Mesothelial cell of epicardium (in vitro differentiated cells): ENCODE results near the gene TMTC1. TPM values are rescaled to one million over a fixed set of nuclear protein-coding genes. Genes with fewer than 3 reads are reported as not detected.

Experiments
- DNase-seq, 2 experiments: peaks; one replicate each; pipeline ENCODE4 v3.0.0; 2021; ENCODE audit warnings: low spot score in 2 of 2; ENCODE audit not compliant: unreplicated experiment in 2 of 2
- H3K27ac Mint-ChIP-seq: 2 replicates; pipeline ENCODE4 v1.8.0; 2021; ENCODE audit warnings: mixed read lengths
- H3K27me3 Mint-ChIP-seq: 2 replicates; pipeline ENCODE4 v1.8.0; 2021; ENCODE audit warnings: low read depth, mixed read lengths
- H3K36me3 Mint-ChIP-seq: 2 replicates; pipeline ENCODE4 v1.8.0; 2021; ENCODE audit warnings: mixed read lengths
- H3K4me1 Mint-ChIP-seq: 2 replicates; pipeline ENCODE4 v1.8.0; 2021; ENCODE audit warnings: mixed read lengths
- H3K4me3 Mint-ChIP-seq: 2 replicates; pipeline ENCODE4 v1.8.0; 2021; ENCODE audit warnings: mild to moderate bottlenecking, moderate library complexity, mixed read lengths
- H3K9me3 Mint-ChIP-seq: 2 replicates; pipeline ENCODE4 v1.8.0; 2021; ENCODE audit warnings: mixed read lengths
- CTCF ChIP-seq: fragments of 200-600 bp; sonication (generic); IDR thresholded peaks from one replicate; pipeline ENCODE4 v1.5.0; 2021; ENCODE audit warnings: antibody characterized with exemption; ENCODE audit not compliant: unreplicated experiment
- total RNA-seq: library from RNA; stranded (reverse); gene quantifications from 3 replicates; pipeline ENCODE4 v1.2.1, GENCODE V29; 2021

The TMTC1 gene
- total RNA-seq, 1 donor from 2014 or later, result 1.0 TPM

DNA sequence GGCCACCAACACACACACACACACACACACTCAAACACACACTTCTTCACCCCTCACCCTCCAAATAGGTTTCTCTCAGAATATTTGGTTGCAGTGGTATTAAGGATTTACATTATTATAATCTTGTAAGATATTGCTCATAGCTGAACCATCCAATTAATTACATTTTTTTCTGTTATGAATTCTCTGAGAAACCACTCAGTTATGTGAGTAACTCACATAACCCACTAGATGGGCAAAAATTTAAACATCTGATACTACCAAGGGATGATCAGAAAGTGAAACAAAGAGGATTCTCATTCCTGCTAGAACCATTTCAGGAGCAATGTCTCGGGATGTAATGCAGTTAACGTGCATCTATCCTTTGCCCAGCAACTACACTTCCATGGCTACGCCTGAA lies 31.6 kb downstream of the TMTC1 start:
- DNase-seq, result no peak
- peaks cover 7% of the 10 kb centered on the region for H3K27me3 Mint-ChIP-seq
- TF ChIP-seq CTCF, result no peak

DNA sequence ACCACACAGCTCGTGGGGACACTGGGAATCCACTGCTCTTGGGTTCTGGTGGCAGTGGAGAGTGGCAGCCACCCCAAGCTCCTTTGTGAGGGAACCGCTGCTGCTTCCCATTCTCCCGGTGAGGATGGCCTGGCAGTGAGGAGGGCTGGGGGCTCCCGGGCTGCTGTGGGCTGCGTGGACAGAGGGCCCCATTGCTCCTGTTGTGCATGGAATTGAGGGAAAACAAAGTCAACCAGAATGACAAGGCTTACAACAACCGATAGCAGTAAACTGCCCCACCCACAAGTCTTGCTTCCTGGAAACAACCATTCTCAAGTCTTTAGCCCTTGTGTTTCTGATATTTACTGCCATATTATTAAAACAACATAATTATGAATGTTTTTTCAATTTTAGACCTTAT lies 32.1 kb downstream of the TMTC1 start:
- TF ChIP-seq CTCF, result no peak
- Mint-ChIP-seq H3K4me1 (peaks cover 32% of the 10 kb centered on the region), H3K27ac (no peak overlapping the region), H3K9me3 (no peaks in the 10 kb centered on the region), H3K4me3 (no peak overlapping the region), H3K36me3 (no peaks in the 10 kb centered on the region), H3K27me3 (peaks cover 7% of the 10 kb centered on the region)
- DNase-seq, result no peak

More for the DNA sequence above, 31.6 kb downstream of the TMTC1 start:
- no peaks in the 10 kb centered on the region for H3K36me3 Mint-ChIP-seq
- no peak overlapping the region for H3K27ac Mint-ChIP-seq
- peaks cover 32% of the 10 kb centered on the region for H3K4me1 Mint-ChIP-seq
- H3K4me3 Mint-ChIP-seq, result no peak overlapping the region
- peaks cover 2% of the 10 kb centered on the region for H3K9me3 Mint-ChIP-seq

GRCh38 chr12:29750928-29751220 lies 32.9 kb downstream of the TMTC1 start:
- H3K36me3 Mint-ChIP-seq, result no peaks in the 10 kb centered on the region
- DNase-seq, result no peak
- peaks cover 7% of the 10 kb centered on the region for H3K27me3 Mint-ChIP-seq
- H3K4me1 Mint-ChIP-seq, result peaks cover 32% of the 10 kb centered on the region
- H3K4me3 Mint-ChIP-seq, result no peak overlapping the region
- TF ChIP-seq CTCF, result no peak
- no peak overlapping the region for H3K27ac Mint-ChIP-seq
- H3K9me3 Mint-ChIP-seq, result no peaks in the 10 kb centered on the region

GRCh38 chr12:29750131-29750927 lies 33.4 kb downstream of the TMTC1 start:
- no peak for DNase-seq
- peaks cover 31% of the 10 kb centered on the region for H3K4me1 Mint-ChIP-seq
- no peak overlapping the region for H3K27ac Mint-ChIP-seq
- H3K9me3 Mint-ChIP-seq, result no peaks in the 10 kb centered on the region
- H3K4me3 Mint-ChIP-seq, result no peak overlapping the region
- no peaks in the 10 kb centered on the region for H3K36me3 Mint-ChIP-seq
- H3K27me3 Mint-ChIP-seq, result peaks cover 7% of the 10 kb centered on the region
- no peak for TF ChIP-seq CTCF

DNA sequence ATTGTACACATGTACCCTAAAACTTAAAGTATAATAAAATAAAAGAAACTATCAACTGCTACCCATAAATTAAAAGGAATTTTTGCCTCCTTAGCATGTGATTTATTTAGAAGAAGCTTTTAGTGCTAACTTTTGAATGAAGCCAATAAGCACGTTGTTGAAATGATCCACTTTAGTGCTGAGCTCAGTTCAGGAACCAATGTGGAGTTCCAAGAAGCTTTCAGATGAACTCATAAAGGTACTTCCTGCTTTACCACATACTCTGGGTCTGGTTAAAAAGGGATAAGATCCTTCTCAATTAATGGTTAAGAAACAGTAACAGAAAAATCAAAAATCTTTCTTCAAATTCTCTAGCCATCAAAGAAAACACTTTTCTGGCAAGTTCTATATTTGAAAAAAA lies 39.4 kb downstream of the TMTC1 start:
- DNase-seq, result no peak
- H3K27ac Mint-ChIP-seq, result no peak overlapping the region
- no peaks in the 10 kb centered on the region for H3K9me3 Mint-ChIP-seq
- no peaks in the 10 kb centered on the region for H3K36me3 Mint-ChIP-seq
- TF ChIP-seq CTCF, result no peak
- no peaks in the 10 kb centered on the region for H3K27me3 Mint-ChIP-seq
- peaks cover 25% of the 10 kb centered on the region for H3K4me1 Mint-ChIP-seq
- H3K4me3 Mint-ChIP-seq, result no peak overlapping the region
